HG02571 (cell line): Measurements from ENCODE around the gene RPS14.

Experiments used
- ATAC-seq: cut with Tn5 transposase; IDR thresholded peaks from one replicate; pipeline ENCODE4 v1.9.1; 2021; ENCODE audit warnings: mild to moderate bottlenecking, moderate library complexity; ENCODE audit not compliant: unreplicated experiment

The RPS14 gene

DNA sequence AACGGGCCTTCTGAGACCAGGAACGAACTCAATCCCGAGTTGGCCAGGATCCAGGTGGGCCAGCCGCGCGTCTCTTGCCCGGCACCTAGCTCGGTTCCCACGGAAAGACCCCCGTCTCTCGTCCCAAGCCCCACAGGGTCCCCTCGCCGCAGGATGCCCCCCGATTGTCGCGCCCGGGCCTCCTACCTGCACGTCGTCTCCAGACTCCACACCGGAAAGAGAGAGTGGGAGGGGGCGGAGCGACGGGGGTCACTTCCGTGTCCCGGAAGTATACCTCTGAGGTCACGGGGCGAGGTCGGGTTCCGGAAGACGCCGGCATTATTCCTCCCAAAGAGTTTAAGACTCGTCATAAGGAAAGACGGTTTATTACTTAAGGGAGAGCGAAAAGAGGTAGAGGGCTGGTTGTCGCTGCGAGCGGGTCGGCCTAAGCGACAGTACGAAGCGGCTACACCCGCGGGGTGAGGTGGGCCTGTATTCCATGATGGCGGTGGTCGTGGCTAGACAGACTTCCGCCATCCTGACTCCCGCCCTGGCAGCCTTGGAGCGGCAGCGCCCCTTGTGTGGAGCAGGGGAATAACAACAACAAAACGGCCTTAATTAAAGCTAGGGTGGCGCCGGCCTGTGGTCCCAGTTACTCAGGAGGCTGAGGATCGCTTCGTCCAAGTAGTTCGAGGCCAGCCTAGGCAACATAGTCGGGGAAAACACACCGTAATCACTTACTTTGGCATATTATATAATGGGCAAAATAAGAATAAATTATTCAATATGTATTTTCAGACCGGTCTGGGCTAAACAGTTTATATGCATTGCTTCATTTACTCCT, at the start of gene RPS14:
Gene RPS14, minus strand, starts transcription at position 223 of the 823 bp plus-strand sequence. CDS start 2,006 bp downstream, outside the sequence.
- ATAC-seq, result peak; percentile 87

GRCh38 chr5:150498971-150499370, 49.4 kb upstream of the RPS14 start:
- no peak for ATAC-seq

DNA sequence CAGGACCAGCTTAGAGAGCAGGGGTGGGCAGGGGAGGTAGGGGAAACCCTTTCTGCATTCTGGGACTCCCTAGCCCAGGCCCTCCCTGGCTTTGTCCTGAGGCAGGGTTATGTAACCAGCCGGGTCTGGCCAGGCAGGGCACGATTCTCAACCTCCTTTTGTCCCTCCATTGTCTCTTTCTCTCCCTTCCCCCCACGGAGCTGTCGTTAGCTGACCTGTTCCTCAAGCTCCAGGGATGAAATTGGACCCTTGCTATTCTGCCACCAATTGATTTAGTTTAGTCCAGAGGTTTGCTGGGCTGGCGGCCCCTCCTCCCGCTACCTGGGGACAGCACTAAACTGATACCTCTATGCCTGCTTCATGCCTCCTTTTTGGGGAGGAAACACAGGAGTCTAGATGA, 49.0 kb upstream of the RPS14 start:
- no peak for ATAC-seq

DNA sequence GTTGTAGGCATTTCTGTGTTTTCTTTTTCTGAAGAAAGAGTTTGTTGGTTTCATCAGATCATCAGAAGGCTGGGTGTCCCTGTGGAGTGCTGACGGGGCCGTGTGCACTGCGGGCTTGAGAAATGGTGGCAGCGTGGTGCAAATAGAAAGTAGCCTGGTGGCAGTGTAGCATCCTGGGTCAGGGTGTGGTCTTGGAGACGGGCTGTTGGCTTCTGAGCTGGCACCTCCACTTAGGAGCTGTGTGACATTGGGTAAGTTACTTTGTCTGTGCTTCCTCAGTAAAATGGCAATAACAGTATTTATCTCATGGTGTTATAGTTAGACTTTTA, 48.4 kb upstream of the RPS14 start:
- no peak for ATAC-seq

- no peak for ATAC-seq
Observed at GRCh38 chr5:150497274-150497988, 47.9 kb upstream of the RPS14 start.

DNA sequence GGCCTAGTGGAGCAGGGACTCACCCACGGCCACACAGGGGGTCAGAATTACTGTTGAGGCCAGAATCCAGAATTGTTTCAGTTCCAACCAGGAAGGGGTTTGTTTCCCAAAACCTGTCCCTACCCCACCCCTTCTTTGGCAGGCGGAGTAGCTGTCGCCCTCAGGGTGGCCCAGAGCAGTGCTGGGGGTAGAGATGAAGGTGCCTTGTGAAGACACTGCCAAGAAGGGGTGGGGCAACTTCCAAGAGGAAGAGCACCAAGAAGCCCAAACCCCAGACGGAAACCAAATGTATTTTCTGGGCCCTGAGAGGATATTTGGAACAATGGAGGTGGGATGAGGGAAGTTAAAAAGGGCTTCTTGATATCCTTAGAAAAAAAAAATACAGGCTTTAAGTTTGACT, 47.0 kb upstream of the RPS14 start:
- no peak for ATAC-seq

GRCh38 chr5:150496098-150496497, 46.6 kb upstream of the RPS14 start:
- ATAC-seq, result no peak

DNA sequence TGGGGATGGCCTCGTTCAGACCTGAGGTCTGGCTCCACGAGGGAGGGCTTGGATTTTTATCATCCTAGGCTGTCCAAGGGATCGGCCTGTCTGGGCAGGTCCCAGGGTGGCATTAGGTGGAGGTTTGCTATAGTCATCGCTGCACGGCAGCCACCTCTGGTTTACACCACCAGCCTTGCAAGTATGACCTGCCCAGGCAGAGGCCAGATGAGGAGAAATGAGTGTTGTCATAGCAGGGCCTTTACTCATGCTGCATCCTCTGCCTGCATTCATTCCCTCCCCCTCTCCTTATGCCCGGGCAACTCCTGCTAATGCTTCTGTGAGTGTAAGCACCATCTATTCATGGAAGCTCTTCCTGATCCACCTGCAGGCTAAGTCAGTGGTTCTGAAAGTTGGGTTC, 43.1 kb upstream of the RPS14 start:
- no peak for ATAC-seq

GRCh38 chr5:150491876-150492275, 42.3 kb upstream of the RPS14 start:
- no peak for ATAC-seq

- ATAC-seq, result no peak
Observed at GRCh38 chr5:150490754-150491153, 41.2 kb upstream of the RPS14 start.

GRCh38 chr5:150490296-150490669, 40.7 kb upstream of the RPS14 start:
- no peak for ATAC-seq

- ATAC-seq, result peak; percentile 84
Observed at GRCh38 chr5:150489360-150490295, 40.1 kb upstream of the RPS14 start.

- no peak for ATAC-seq
Observed at GRCh38 chr5:150488519-150489359, 39.2 kb upstream of the RPS14 start.

DNA sequence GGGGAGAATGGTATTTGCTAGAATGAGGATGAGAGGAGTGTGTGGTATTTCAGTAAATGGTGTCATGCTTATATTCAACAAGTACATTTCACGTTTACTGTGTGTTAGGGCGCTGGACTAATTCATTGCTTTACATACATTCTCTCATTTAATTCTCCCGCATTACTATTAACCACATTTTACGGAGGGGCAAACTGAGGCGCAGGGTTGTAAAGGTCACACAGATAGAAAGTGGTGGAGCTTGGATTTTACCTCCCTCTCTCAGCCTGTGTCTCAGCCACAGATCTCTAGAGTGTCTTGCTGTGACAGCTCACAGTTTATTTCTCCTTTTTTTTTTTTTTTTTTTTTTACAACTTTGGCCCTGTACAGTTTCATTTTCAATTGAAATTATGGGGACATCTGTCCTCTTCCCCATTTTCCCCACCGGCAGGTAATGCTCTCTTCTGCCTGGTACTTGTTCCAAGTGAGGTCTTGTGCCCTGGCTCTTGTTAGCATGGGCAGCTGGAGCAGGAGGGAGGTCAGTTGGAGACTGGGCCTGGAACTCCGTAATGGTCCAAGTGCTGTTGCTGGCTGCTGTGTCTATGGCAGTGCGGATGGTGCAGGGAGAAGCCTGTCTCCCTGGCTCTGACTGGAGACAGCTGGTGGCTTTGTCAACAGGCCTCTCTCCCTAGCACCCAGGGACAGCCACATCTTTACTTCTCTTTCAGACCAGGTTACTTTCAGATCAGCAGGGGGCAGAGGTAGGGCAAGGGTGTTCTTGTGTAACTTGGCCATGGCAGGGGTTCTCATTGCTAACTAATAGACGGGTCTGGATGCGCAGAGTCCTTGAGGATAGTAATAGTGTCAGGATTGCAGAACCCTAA, 37.9 kb upstream of the RPS14 start:
- ATAC-seq, result no peak

- ATAC-seq, result no peak
Observed at GRCh38 chr5:150486402-150487198, 37.1 kb upstream of the RPS14 start.

DNA sequence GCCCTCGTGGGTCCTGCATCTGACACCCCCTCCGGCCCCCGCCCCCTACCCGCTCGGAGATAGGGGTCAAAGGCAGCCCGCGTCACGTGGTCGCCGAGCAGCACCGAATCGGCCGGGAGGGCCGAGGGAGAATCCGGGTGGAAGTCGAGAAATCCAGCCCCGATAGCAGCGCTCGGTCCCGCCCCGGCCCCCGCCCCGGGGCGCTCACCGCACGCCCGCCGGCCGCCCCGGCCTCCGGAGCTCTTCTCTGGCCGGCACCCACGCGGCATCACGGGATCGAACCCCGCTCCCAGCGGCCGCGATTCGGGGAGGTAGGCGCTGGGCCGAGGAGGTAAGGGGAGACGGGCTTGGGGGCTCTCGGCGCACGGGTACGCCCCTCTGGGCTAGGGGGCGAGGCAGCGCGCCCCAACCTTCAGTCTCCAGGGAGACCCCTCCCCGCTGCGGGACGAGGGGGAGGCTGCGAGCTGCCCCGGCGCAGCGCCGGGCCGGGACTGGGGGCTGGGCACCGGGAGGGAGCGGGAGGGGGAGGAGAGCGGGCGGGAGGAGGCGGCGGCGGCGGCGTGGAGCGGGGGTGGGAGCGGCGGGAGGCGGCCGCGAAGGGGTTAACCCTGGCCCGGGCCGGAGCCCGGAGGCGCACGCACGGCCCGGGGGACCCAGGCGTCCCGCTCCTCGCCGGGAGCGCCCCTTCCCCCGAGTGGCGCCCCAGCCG, 36.3 kb upstream of the RPS14 start:
- ATAC-seq, result no peak

GRCh38 chr5:150484964-150485692, 35.6 kb upstream of the RPS14 start:
- no peak for ATAC-seq
